Loucy (cell line): ENCODE data around the gene HOXA5.

Experiments used
- EZH2phosphoT487 ChIP-seq: fragments of 200-600 bp; IDR thresholded peaks from 2 replicates; pipeline ENCODE4 v1.6.1; 2018; ENCODE audit warnings: antibody characterized with exemption, mild to moderate bottlenecking, moderate library complexity, borderline replicate concordance
- TF ChIP-seq, protein P1 (sequence below): fragments of 200-600 bp; sonication (generic); conservative IDR thresholded peaks from 2 replicates; pipeline ENCODE4 v1.5.1; 2014; ENCODE audit warnings: mild to moderate bottlenecking, antibody characterized with exemption, low read length

- TF ChIP-seq EZH2phosphoT487, result no peak
- TF ChIP-seq, protein P1, sequence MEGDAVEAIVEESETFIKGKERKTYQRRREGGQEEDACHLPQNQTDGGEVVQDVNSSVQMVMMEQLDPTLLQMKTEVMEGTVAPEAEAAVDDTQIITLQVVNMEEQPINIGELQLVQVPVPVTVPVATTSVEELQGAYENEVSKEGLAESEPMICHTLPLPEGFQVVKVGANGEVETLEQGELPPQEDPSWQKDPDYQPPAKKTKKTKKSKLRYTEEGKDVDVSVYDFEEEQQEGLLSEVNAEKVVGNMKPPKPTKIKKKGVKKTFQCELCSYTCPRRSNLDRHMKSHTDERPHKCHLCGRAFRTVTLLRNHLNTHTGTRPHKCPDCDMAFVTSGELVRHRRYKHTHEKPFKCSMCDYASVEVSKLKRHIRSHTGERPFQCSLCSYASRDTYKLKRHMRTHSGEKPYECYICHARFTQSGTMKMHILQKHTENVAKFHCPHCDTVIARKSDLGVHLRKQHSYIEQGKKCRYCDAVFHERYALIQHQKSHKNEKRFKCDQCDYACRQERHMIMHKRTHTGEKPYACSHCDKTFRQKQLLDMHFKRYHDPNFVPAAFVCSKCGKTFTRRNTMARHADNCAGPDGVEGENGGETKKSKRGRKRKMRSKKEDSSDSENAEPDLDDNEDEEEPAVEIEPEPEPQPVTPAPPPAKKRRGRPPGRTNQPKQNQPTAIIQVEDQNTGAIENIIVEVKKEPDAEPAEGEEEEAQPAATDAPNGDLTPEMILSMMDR, result no peak
Observed at GRCh38 chr7:27115221-27116026, 28.1 kb downstream of the HOXA5 start.
